Adrenal gland (tissue), 12 donors: ENCODE data around the gene KCNIP1. TPM values are rescaled to one million over a fixed set of nuclear protein-coding genes. Genes with fewer than 3 reads are reported as not detected.

Source experiments
- DNase-seq, 7 donors: peaks; one replicate each; pipeline ENCODE4 v3.0.0-alpha.2; 2019 to 2020
- H3K27ac ChIP-seq, 5 donors: fragments of 200-600 bp; sonication (generic) in 4 of 5; 1 replicate in 3 of 5; 2 replicates in 2 of 5; pipeline versions ENCODE4 v1.5.1 to v1.8.0; 2016 to 2020; ENCODE audit warnings: mild to moderate bottlenecking in 1 of 5
- H3K27me3 ChIP-seq: fragments of 200-600 bp; 2 replicates; pipeline ENCODE4 v1.8.0; 2021
- H3K36me3 ChIP-seq, 2 donors: fragments of 200-600 bp; replicated peaks in 1 of 2; 1 replicate in 1 of 2; 2 replicates in 1 of 2; pipeline versions ENCODE4 v1.5.1 to v1.8.0; 2018 to 2022
- H3K4me1 ChIP-seq, 2 donors: fragments of 200-600 bp; replicated peaks in 1 of 2; 1 replicate in 1 of 2; 2 replicates in 1 of 2; pipeline versions ENCODE4 v1.5.1 to v1.8.0; 2018 to 2021
- H3K4me3 ChIP-seq, 4 donors: fragments of 200-600 bp; sonication (generic) in 3 of 4; one replicate each; pipeline ENCODE4 v1.5.1; 2016 to 2018
- H3K9me3 ChIP-seq, 3 donors: fragments of 200-600 bp; sonication (generic) in 1 of 3; replicated peaks in 1 of 3; 1 replicate in 2 of 3; 2 replicates in 1 of 3; pipeline versions ENCODE4 v1.5.1 to v1.8.0; 2016 to 2021
- CTCF ChIP-seq, 6 experiments: fragments of 450-650 bp in 4 of 6; fragments of 200-600 bp in 2 of 6; sonication (generic) in 1 of 6; IDR thresholded peaks; 1 replicate in 5 of 6; 2 replicates in 1 of 6; pipeline versions ENCODE4 v1.5.1 to v1.8.0; 2016 to 2021; ENCODE audit warnings: antibody characterized with exemption in 6 of 6, mild to moderate bottlenecking in 2 of 6, moderate library complexity in 1 of 6
- POLR2A ChIP-seq, 2 donors: fragments of 450-650 bp; IDR thresholded peaks; one replicate each; pipeline ENCODE4 v1.6.1; 2017; ENCODE audit warnings: antibody characterized with exemption in 2 of 2, mild to moderate bottlenecking in 2 of 2, moderate library complexity in 1 of 2
- WGBS, 4 donors: extraction: QIAGEN DNeasy Blood & Tissue Kit in 2 of 4; methylation state at CpG; one replicate each; pipeline versions ENCODE4 v1.1.5 to v1.1.7; 2013 to 2017; 5-methylcytosine and 5-hydroxymethylcytosine counted together
- intact Hi-C, 2 donors: fragments of 100-400 bp; cut with DNase I; formaldehyde crosslinking; loops; one replicate each; pipeline versions ENCODE4 v1.14.1 to v1.15.0; 2022 to 2023
- polyA plus RNA-seq, 3 donors: library from polyadenylated mRNA; stranded (reverse); fragments of 200-250 nt in 2 of 3; fragments of 350-450 nt in 1 of 3; fragmentation: Illumina TruSeq in 1 of 3; extraction: RNeasy Lipid Tissue Mini Kit (QIAGEN cat#74804) in 1 of 3; gene quantifications; one replicate each; pipeline ENCODE4 v1.2.3, GENCODE V29; 2013 to 2014
- total RNA-seq, 9 donors: library from RNA; depleted of rRNA in 4 of 9; stranded (reverse); fragments of >200 nt in 4 of 9; fragments of 120-200 nt in 1 of 9; fragmentation: NEBNext Ultra II Directional in 1 of 9; extraction: Animal tissue kit (Norgen Biotek cat#: 25700) in 1 of 9; gene quantifications; one replicate each; pipeline versions ENCODE4 v1.1.0 to v1.2.4, GENCODE V29; 2013 to 2023
- donor health status: healthy with polysubstance abuse.
- donor health status: Bipolar disorder and iron deficiency.
- donor health status: DM: yes; HTN: yes; CAD: no.
- donor health status: DM: no; HTN: no; CAD: no.
- donor health status: DM: no; HTN: no; CAD: no.
- donor health status: DM: yes; HTN: yes; CAD: no.

Gene KCNIP1
- total and polyA plus RNA-seq, 12 donors, result 0.14 to 12.6 (median 1.7) TPM; not detected in 1

- Histone ChIP-seq H3K27ac (no peak overlapping the region), H3K4me3 (no peak overlapping the region), H3K27me3 (no peaks in the 10 kb centered on the region), H3K9me3 (no peaks in the 10 kb centered on the region), H3K36me3 (no peaks in the 10 kb centered on the region), H3K4me1 (peaks cover 0 to under 1% of the 10 kb centered on the region in 2 donors)
- peak in 1 of 7 donors; percentile 44 for DNase-seq
- TF ChIP-seq POLR2A (IDR thresholded peaks at IDR 0.05) (no peak), CTCF (IDR thresholded peaks at IDR 0.05) (no peak)
- WGBS, 4 donors, result 70 to 79% (median 72%) methylated on average over 15 to 18 of the region's 18 CpGs
- intact Hi-C loops, result loop anchor here in 1 of 2 donors (5.0 kb wide), 1 partner anchor 193 kb away; no protein-coding TSS in a partner anchor
These were observed 121.7 kb downstream of the KCNIP1 start for GRCh38 chr5:170625221-170626165.

DNA sequence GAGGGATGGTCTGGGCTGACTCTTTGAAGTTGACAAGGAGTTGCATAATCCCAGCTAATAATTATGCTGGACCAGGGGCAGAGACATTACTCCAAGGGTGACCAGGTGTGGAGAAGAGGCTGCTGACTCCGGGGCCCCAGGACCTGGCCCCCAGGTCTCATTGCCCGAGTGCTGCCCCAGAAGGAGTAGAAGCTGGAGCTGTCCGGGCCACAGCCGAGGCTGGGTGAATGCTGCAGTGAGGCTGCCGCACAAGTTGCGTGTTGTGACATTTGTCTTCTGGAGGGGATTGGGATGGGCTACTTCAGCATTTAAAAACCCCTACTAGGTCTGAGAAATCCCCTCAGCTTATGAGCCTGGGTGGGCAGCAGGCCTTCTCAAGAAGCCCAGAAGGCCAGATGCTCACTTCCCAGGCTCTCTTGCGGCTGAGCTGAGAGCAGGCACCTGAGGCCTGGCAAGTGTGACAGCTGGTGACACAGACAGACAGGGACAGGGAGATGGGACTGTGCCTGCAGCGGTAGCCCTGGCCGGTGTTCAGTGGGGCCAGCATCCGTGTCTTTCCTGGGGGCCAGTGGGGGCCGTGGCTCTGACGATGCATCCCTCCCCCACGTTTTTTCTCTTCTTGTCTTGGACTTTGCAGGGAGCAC, 122.8 kb downstream of the KCNIP1 start:
- H3K27ac ChIP-seq, result no peak overlapping the region
- TF ChIP-seq POLR2A (IDR thresholded peaks at IDR 0.05), result no peak
- TF ChIP-seq CTCF (IDR thresholded peaks at IDR 0.05), result no peak
- intact Hi-C loops, result loop anchor here in 1 of 2 donors (5.0 kb wide), 1 partner anchor 194 kb away; no protein-coding TSS in a partner anchor
- no peak overlapping the region for H3K4me3 ChIP-seq
- WGBS, 4 donors, result 84 to 92% (median 88%) methylated on average over 7 to 13 of the region's 13 CpGs
- no peaks in the 10 kb centered on the region for H3K27me3 ChIP-seq
- H3K9me3 ChIP-seq, result no peaks in the 10 kb centered on the region
- no peaks in the 10 kb centered on the region for H3K36me3 ChIP-seq
- DNase-seq, result peak in 1 of 7 donors; percentile 2
- peaks cover 0 to 12% of the 10 kb centered on the region in 2 donors for H3K4me1 ChIP-seq

- H3K36me3 ChIP-seq, result no peaks in the 10 kb centered on the region
- H3K4me1 ChIP-seq, result peaks cover 0 to 18% of the 10 kb centered on the region in 2 donors
- intact Hi-C loops, result loop anchor here in 1 of 2 donors (5.0 kb wide), 1 partner anchor 195 kb away; no protein-coding TSS in a partner anchor
- no peaks in the 10 kb centered on the region for H3K27me3 ChIP-seq
- H3K9me3 ChIP-seq, result no peaks in the 10 kb centered on the region
- WGBS, 4 donors, result 78 to 100% (median 84%) methylated on average over 1 to 3 of the region's 3 CpGs
- DNase-seq, result peak in 1 of 7 donors; percentile 2
- H3K4me3 ChIP-seq, result no peak overlapping the region
- TF ChIP-seq CTCF (IDR thresholded peaks at IDR 0.05) (no peak), POLR2A (IDR thresholded peaks at IDR 0.05) (no peak)
- no peak overlapping the region for H3K27ac ChIP-seq
These were observed 123.5 kb downstream of the KCNIP1 start for GRCh38 chr5:170627271-170627670.

DNA sequence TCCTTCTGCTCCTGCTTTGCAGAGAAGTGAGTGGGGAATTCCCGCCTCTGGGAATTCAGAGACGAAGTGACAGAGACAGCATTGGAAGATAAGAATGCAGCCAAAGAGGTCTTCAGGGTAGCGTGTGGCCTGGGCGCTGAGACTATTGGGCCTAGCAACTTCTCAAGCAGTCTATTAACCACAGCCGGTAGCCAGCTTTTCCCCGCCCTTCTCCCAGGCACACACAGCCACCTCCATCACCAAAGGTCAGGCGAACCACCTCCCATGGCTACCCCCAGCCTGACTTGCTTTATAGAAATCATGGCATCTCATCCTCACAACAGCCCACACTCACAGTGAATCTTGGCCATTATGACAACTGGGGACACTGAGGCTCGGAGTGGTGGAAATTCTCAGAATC, 124.2 kb downstream of the KCNIP1 start:
- Histone ChIP-seq H3K27ac (no peak overlapping the region), H3K36me3 (no peaks in the 10 kb centered on the region), H3K4me3 (no peak overlapping the region), H3K4me1 (peaks cover 0 to 24% of the 10 kb centered on the region in 2 donors), H3K27me3 (no peaks in the 10 kb centered on the region), H3K9me3 (no peaks in the 10 kb centered on the region)
- no peak for TF ChIP-seq CTCF (IDR thresholded peaks at IDR 0.05)
- no peak for TF ChIP-seq POLR2A (IDR thresholded peaks at IDR 0.05)
- DNase-seq, result peak in 1 of 7 donors; percentile 6
- WGBS, 4 donors, result 93 to 96% (median 93%) methylated on average over 3 to 8 of the region's 8 CpGs
- intact Hi-C loops, result loop anchor here in 1 of 2 donors (5.0 kb wide), 1 partner anchor 196 kb away; no protein-coding TSS in a partner anchor
